Prostate gland (tissue), 2 donors: Measurements from ENCODE around the gene RPE65.
"Not testable (repeated sequence)": the region's sequence is repeated elsewhere in the genome, so short reads cannot be mapped to it uniquely, and the experiment has no call there.

Experiments
- POLR2A ChIP-seq: fragments of 450-650 bp; IDR thresholded peaks from one replicate; pipeline ENCODE4 v1.6.1; 2016; ENCODE audit warnings: antibody characterized with exemption, mild to moderate bottlenecking
- TF ChIP-seq, protein P1 (sequence below), 4 experiments: fragments of 200-600 bp in 2 of 4; fragments of 450-650 bp in 2 of 4; sonication (generic) in 2 of 4; IDR thresholded peaks; 1 replicate in 3 of 4; 2 replicates in 1 of 4; pipeline ENCODE4 v1.5.1; 2016 to 2019; ENCODE audit warnings: antibody characterized with exemption in 4 of 4, mild to moderate bottlenecking in 2 of 4, moderate library complexity in 2 of 4

GRCh38 chr1:68392474-68392873 is 57.3 kb downstream of the RPE65 start:
- TF ChIP-seq, protein P1, sequence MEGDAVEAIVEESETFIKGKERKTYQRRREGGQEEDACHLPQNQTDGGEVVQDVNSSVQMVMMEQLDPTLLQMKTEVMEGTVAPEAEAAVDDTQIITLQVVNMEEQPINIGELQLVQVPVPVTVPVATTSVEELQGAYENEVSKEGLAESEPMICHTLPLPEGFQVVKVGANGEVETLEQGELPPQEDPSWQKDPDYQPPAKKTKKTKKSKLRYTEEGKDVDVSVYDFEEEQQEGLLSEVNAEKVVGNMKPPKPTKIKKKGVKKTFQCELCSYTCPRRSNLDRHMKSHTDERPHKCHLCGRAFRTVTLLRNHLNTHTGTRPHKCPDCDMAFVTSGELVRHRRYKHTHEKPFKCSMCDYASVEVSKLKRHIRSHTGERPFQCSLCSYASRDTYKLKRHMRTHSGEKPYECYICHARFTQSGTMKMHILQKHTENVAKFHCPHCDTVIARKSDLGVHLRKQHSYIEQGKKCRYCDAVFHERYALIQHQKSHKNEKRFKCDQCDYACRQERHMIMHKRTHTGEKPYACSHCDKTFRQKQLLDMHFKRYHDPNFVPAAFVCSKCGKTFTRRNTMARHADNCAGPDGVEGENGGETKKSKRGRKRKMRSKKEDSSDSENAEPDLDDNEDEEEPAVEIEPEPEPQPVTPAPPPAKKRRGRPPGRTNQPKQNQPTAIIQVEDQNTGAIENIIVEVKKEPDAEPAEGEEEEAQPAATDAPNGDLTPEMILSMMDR (IDR thresholded peaks at IDR 0.05) = not testable (repeated sequence)
- not testable (repeated sequence) for TF ChIP-seq POLR2A
